ENCODE measurements around the gene PDSS2.

PDSS2 gene

DNA sequence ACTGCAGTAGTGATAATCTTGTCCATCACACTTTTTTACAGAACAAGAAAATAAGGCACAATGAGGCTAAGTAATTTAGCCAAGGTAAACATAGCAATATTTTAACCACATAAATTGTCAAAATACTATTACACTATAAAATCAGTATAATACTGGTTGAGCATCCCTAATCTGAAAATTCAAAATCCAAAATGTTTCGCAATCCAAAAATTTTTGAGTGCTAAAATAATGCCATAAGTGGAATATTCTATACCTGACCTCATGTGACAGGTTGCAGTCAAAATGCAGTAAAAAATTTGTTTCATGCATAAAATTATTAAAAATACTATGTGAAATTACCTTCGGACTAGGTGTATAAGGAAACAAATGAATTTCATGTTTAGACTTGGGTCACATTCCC, 101.5 kb downstream of the PDSS2 start:
- no peak for DNase-seq

DNA sequence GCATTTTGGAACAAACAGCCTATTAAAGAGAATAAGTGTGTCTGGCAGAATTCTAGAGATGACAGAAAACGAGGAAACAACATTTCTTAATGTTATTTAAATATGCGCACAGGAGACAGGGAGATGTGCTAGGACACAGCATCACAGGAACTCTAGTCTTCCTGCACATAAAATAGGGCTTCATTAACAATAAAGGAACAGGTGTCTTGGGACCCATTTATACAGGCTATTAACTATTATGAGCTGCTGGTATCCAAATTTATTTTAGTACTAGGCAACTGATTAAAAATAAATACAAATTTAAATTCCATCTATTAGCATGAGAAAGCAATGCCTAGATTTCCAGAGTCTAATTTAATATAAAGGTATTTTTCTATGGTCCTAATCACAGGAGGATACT, 102.3 kb downstream of the PDSS2 start:
- no peak for DNase-seq

DNA sequence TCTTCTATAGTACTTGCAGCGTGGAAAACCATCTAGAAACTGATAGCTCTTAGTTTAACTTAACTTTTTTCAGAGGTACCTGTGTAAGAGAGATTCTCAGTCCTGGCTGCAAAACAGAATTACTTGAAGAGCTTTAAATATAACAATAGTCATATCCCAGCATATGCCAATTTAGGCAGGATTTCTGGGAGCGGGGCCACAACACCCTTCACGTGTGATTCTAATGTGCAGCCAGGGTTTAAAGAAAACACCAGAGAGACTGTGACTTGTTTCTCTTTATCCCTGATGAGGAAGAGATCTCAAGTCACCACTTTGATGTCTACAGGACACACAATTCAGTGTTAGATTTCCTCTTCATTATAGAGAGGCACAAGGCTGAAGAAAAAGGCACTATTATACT, 103.7 kb downstream of the PDSS2 start:
- DNase-seq = no peak

DNA sequence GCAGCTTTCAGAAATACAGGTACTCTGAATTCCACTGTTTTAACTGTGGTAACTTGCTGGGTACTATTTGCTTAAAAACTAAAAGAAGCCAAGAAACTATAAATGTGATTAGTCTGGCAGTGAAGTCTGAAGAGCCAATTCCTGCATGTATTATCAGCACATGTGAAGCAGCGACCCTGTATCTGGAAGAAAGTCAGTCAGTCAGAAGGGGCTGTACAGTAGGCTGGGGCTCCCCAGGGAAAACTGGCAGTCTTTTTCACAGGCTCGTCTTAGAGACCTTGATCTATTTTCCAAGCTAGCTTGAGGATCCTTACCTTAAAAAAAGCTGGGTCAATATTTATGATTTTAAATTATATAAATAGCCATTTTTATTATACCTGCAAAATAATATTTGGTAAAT, 104.9 kb downstream of the PDSS2 start:
- no peak for DNase-seq

DNA sequence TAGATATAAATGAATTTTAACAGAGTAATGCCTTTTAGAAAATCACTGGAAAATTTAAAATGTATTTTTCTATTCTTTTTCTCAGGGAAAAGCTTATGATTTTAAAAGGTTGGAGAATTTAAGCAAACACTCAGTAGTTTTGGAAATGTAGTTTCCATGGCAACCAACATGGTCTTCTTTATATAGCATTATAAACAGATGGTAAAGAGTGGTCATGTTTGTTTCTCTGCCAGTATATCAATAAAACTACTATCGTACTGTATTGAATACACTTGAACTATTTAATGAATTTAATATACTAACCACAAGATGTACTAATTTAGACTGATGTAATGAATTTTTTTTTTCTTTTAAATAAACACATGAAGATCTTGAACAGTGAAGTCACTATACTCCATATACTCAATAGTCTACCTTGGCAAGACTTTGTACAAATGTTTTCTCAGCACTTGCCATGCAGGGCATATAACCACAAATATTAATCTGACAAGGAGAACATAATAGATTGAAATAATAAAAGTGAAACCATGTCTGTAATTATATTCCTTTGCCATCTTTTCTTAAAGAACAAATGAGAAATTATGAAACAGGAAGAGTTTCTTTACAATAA, 105.5 kb downstream of the PDSS2 start:
- DNase-seq = no peak

DNA sequence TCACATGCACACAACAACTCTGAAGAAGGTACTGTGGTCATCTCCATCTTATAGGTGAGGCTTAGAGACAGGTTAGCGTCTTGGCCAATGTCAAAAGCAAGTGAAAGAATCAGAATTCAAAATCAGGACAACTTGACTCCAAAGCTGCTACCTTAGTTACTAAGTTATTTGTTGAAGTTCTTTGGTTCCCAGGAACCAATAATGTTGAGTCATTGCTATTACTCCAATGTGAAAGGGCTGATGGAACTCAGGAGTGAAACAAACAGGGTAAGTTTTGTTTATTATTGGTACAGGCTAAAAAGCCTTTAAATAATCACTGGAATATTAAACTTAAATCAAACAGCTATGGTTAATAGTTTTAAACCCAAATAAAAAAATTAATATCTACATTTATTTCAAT, 111.1 kb downstream of the PDSS2 start:
- DNase-seq = no peak

DNA sequence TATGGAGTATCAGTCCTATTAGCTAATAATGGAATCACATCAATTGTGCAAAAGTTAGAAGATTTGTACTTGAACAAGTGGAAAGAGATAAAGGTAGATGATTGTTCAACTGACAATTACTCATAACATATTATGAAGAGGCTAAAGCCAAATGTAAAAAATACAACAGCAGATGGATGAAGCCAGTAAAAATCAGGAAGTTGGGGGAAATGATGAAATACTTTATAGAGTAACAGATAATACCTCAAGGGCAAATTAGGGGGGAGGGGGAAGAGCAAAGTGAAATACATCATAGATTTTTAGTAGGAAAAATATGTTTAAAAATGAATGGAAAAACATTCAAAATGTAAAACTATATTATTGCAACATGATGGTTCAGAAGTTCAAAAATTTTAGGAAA, 114.0 kb downstream of the PDSS2 start:
- DNase-seq = no peak

DNA sequence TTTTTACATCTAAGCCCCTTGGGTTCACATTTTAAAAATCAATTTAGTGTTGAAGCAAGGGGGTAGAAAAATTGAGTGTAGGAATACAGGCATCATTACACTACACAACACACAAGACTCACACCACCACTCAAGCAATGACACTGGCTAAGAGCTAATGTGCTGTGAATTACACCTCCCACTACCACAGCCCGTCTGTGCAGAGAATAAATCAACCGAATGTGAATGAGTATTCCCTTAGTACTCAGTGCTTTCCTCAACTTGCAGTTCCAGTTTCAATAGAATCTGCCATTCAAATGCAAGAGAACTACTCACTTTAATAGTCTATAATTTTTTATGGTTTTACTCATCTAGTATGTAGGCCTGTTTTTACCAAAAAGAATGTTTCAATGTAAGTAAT, 114.4 kb downstream of the PDSS2 start:
- DNase-seq = no peak

DNA sequence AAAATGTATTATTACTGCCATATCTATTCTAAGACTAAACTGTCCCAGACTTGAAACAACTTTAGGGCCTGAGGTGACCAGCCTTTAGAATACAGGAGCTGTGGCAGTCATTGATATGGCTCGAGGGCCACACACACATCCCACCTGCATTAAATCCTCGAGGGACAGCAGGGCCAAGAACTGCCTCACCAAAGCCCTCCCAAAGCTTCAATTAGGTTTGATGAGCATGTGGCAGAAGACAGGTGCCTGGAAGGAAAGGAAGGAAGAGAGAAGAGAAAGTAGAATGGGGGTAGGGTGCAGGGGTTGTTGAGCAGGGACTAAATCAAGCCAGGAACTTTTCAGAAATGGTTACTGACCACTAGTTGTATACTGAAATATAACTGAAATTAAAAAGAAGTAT, 115.0 kb downstream of the PDSS2 start:
- no peak for DNase-seq

DNA sequence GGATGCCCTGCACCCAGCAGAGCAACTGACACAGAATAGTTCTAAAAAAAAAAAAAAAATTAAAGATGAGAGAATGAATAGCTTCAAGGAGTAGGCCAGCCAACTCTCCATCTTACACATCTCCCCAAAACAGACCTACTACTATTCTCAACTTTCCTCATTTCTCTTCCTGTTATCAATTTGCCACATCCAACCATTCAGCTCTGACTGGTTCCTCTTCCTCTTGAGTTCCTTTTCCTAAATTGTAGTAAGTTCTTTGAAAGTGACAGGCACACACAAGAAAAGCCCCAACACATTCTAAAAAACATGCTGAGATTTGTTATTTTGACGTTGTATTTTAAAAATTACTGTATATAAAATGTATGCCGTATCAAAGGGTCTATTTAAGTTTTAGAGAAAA, 117.2 kb downstream of the PDSS2 start:
- DNase-seq = no peak

DNA sequence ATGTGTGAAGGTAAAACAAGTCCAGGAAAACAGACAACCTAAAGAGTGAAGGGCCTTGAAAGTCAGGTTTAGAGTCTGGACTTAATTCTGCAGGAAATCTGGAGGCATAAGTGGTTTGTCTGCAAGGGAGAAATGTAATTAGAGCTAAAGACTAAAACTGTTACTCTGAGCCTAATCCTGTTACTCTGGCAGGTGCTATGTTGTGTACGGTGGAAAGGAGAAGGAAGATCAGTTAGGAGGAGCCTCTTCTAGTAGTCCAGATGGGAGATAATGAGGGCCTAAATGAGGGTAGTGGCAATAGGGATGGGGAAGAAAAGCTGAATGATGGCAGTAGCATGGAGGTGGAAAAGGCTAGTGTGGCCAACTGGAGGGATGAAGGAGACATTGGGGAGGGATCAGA, 118.5 kb downstream of the PDSS2 start:
- no peak for DNase-seq

DNA sequence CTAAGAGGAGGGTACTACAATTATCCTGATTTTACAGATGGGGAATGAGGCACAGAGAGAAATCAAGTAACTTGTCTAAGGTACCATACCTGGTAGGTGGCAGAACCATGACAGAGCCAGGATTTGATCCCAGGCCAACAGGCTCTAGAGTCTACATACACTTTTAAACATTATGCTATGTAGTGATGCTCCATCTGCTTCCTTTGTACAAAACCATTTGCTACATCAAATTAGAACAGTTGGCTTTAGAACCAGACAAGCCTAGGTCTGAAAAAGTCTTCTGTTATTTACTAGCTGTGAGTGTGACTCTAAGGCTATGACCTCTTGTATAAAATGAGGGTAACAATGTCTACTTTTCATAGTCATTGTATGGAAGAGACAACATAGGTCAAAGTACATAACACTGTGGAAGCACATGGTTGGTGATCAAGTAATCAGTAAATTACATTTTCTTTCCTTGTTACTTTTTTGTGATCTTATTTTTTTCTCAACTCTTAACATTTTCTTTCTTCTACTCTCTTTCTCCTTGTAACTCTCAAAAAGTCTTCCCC, 122.1 kb downstream of the PDSS2 start:
- no peak for DNase-seq

DNA sequence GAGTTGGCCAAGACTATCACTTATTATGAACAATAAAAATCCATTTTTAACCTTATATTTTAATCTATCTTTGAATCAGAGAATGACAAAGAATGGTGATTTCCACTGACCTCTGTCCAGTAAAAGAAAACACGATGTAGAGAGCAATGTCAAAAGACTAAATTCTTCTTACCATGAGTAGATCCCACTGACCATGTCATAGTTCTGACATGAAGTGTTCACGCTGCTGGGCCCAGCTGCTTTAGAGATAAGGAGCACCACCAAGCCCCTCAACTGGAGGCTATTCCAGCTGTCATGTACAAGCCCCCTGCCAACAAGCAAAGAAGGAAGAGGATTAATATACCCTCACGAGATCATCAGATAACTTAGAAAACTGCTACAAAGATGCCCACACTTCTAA, 125.3 kb downstream of the PDSS2 start:
- no peak for DNase-seq

DNA sequence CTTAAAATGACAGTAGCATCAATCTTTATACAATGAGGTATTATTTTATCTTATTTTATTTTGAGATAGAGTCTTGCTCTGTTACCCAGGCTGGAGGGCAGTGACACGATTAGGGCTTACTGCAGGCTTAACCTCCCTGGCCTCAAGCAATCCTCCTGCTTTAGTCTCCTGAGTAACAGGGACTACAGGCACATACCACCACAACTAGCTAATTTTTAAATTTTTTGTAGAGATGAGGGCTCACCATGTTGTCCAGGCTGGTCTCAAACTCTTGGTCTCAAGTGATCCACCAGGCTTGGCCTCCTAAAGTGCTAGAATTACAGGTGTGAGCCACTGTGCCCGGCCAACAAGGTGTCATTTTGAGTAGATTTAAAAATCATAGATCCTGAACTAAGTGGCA, 125.9 kb downstream of the PDSS2 start:
- no peak for DNase-seq

DNA sequence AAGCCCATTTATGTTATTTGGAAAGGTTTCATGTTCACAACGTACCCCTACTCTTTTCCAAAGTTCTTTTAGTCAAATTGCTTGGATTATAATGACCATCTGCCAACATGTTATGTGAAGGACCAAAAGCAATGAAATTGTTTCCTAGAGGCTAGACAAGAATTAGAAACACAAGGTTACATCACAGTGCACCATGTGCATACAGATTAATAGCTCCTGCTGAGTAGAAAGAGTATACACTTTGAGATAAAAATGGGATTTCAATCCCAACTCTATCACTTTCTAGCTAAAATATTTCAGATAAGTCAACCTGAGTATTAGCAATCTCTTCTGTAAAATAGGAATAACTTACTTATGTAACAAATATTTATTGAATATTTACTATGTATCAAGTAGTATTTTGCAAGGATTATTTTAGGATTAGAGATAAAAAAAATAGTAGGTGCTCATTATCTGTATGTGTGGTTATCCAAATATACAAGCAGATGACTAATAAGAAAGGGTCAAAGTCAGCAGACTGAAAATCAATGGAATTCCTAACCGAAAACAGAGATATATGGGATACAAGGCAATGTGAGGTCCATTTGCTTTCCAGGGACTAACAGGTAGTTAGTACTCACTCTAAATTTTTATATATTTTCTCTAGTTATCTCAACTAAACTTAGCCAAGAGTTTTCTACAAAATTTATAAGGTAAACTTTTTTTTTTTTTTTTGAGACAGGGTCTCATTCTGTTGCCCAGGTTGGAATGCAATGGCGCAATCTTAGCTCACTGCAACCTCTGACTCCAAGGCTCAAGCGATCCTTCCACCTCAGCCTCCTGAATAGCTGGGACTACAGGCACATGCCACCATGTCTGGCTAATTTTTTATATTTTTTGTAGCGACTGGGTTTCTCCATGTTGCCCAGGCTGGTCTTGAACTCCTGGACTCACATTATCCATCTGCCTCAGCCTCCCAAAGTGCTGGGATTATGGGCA, 127.7 kb downstream of the PDSS2 start:
- DNase-seq = no peak

DNA sequence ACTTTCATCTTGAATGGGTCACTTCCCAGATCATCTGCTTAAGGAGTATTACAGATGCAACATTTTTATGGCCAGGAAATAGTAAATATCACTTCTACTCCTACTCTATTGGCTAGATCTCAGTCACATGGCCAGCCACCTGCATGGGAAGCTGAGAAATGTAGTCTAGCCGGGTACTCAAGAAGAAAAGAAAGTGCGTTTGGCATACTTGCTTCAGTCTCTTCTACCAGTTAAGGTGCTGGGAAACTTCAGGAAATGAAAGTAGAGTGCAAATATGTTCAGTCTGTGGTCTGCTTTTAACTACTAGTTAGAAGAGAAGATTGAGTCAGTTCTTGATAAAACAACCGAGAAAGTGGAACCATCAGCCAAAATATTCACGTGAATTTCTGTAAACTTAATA, 129.2 kb downstream of the PDSS2 start:
- DNase-seq = no peak

DNA sequence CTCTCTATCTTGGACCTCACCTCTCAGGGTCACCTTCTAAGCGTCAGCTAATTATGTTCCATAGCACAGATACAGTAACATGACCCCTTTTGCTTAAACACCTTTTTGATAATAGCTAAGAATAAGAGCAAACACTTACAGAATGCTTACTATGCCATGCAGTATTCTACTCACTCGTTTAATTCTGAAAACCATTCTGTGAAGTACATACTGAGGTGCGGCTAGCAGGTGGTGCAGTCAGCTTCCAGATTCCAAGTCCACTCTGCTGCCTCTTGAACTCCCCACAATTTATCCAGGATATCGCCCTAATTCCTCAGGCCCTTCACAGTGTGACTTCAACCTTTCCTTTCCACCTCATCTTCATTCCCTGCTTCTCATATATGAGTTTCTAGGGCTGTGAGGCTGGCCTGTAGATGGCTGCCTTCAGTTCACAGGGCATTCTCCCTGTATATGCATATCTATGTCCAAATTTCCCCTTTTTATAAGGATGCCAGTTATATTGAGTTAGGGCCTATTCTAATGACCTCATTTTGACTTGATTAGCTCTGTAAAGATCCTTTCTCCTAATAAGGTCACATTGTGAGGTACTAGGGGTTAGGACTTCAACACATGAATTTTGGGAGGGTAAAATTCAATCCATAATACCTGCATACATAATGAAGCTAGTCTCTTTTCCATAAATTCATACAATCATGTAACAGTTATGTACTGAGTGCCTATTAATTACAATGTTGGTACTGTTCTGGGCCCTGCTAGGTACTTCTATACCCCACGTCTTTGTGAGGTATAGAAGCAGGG, 130.1 kb downstream of the PDSS2 start:
- no peak for DNase-seq

DNA sequence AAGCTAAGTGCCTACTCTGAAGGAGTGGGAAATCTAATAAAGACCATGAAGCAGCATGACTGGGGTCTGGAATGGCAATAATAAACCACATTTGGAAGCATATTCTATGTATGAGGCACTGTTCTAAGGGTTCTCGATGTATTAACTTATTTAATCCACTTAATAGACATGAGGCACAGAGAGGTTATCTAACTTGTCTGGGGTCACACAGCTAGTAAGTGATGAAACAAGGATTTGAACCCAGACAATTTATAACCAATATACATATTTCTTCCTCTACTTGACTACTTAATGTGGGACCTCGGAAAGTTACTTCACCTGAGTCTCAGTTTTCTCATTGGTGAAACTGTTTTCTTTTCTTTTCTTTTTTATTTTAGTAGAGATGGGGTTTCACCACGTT, 131.3 kb downstream of the PDSS2 start:
- no peak for DNase-seq

DNA sequence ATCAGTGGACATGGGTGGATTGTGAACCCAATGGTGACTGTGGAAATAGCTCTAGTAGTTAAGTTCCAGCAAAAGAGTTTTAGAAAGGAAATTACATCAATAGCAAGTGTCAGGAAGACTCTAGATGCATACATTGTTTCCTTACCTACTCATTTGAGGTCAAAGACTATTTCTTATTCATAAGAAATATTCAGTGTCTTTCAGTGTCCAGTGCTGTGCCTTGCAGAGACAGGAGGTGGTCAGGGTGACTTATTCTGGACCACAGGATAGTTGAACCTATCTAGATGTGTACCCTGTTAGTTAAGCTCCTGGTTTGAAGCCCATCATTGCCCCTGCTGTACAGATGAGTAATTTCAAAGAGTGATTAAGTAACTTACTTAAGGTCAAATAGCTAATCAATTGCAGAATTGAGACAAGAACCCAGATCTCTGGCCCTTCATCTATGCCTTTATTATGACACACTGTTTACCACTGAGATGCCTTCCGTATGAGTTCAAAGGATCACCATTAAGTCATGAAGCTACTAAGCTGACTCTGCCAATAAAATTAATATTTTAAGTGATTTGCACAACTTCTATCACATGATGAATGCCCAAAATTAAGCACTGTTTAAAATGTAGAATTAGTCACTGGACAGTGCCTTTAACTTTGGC, 136.1 kb downstream of the PDSS2 start:
- no peak for DNase-seq

DNA sequence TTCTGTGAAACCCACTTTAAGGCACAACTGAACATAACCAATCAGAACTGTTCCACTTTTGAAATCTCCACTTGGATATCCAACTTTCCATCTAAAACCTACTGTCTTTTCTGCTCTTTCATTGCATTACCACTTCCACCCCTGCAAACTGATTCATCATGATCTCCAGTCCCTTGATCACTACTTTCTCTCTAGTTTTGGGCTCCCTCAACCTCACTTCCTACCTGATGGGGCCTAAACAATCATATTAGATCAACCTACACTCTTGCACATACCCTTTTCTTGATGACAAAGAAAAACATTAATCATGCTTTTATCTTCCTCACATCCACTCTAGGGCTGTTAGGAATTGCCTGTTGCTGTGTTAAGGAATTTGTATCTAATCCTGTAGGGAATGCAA, 137.6 kb downstream of the PDSS2 start:
- DNase-seq = no peak

DNA sequence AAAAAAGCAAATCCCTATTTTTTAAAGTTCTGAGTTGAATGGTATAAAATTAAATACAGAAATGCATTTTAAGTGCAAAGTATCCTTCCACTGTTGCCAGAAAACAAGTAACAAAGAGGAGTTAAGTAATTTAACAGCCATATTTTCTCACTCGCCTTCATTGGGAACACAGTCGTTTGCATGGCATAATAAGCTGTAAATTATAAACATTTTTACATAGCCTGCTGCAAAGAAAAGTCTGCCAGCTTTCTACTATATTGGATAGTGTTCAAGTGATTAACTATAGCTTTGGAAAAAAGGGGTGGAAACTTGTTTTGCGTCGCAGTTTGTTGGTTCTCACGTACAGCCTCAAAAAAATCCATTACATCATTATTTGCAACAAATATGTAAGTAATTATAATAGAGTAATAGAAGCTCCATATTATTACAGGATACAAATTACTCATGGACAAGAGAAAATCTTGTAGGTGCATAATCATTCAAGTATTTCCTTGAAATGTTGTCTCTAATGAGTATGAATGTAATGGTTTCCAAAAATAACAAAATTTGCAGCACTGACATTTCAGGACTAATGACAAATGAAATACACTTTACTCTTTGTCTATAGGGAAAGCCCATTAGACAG, 139.3 kb downstream of the PDSS2 start:
- DNase-seq = no peak

DNA sequence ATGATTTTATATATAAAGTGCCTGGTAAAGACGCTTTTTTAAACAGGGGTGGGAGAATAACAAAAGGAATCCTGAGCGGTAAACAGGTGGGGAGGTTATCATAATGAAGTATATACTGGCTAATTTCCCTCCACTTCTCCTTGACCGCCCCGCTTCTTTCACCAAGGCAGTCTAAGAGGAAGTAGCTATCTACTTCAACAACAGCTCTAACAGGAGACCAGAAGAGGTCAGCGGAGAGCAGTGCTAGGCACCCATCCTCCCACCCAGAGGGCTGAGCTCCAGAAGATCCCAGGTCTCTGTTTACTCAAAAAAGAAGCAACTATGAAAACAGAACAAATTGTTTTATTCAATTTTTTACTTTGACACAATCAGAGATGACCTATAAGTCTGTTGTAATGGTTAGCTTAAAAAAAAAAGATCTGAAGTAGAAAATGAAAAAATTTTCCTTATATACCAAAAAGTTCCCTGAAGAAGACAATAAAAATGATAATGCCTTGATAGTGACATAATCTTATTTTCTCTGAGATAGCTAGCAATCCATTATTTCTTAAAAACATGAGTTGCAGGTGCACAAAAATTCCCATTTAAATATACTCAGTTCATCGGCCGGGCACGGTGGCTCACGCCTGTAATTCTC, 141.1 kb downstream of the PDSS2 start:
- peak; percentile 4 for DNase-seq

Data from activated CD4-positive, alpha-beta T cell treated with anti-CD3 and anti-CD28 coated beads, Interleukin-2, amount 50 U/mL, for 1 hour (primary cell).